ENCODE measurements around the gene SYNGR3. TPM values are rescaled to one million over a fixed set of nuclear protein-coding genes. Genes with fewer than 3 reads are reported as not detected.

SYNGR3 gene
- total RNA-seq, 1 donor from 2014 or later, result 8.3 TPM

DNA sequence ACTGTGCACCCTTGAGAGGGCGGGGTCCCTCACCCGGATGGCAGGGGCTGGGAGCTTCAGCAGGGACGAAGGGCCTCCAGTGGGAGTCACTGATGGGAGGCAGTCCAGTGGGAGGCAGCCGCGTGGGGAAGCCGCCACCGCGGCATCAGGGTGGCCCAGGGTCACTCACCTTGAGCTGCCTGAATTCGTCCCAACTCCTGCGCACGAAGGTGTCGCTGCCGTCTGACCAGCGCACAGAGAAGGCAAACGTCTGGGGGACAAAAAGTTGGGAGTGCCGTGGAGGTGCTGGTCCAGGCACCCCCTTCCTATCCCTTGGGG lies 9.0 kb upstream of the SYNGR3 start:
- Histone ChIP-seq H3K9me3 (no peaks in the 10 kb centered on the region), H3K4me3 (no peak overlapping the region), H3K4me1 (peaks cover 30% of the 10 kb centered on the region), H3K36me3 (peaks cover 0 to 28% of the 10 kb centered on the region in 2 donors), H3K27me3 (no peaks in the 10 kb centered on the region), H3K27ac (no peak overlapping the region)
- TF ChIP-seq POLR2A (IDR thresholded peaks at IDR 0.05) (no peak), POLR2AphosphoS5 (IDR thresholded peaks at IDR 0.05; ENCODE audit: insufficient read depth in 1 of 2, low read depth in 1 of 2) (no peak)
- TF ChIP-seq, protein P1, sequence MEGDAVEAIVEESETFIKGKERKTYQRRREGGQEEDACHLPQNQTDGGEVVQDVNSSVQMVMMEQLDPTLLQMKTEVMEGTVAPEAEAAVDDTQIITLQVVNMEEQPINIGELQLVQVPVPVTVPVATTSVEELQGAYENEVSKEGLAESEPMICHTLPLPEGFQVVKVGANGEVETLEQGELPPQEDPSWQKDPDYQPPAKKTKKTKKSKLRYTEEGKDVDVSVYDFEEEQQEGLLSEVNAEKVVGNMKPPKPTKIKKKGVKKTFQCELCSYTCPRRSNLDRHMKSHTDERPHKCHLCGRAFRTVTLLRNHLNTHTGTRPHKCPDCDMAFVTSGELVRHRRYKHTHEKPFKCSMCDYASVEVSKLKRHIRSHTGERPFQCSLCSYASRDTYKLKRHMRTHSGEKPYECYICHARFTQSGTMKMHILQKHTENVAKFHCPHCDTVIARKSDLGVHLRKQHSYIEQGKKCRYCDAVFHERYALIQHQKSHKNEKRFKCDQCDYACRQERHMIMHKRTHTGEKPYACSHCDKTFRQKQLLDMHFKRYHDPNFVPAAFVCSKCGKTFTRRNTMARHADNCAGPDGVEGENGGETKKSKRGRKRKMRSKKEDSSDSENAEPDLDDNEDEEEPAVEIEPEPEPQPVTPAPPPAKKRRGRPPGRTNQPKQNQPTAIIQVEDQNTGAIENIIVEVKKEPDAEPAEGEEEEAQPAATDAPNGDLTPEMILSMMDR (IDR thresholded peaks at IDR 0.05), result no peak
- intact Hi-C loops (cut with DNase I), result no loop called here
- no peak for DNase-seq (ENCODE audit: extremely low spot score in 2 of 2)

DNA sequence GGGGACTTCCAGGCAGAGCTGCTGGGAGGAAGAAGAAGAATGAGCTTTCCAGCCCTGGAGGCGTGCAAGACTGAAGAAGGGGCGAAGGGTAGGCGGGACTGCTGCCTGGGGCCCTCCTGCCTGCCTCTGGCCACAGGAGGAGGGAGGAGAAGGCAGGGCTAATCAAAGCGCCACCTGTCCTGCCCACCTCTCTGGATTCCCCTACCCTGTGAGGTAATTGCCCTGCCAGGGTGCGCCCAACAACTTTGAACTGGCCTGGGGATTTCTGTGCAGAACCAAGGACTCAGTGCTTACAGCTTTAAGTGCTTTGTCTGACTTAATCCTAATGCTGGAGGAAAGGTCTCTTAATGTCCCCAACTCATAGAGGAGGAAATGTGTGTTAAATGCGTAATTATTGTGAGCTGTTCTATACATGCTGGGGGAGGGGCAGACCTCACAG lies 8.4 kb upstream of the SYNGR3 start, which contains the start of gene NOXO1:
NOXO1 (minus strand) TSS at position 72 of the 439 bp plus-strand sequence. CDS start 290 bp downstream, outside the sequence.
- peaks cover 30% of the 10 kb centered on the region for H3K4me1 ChIP-seq
- peak within 1 kb of the TSS in 1 of 2 donors; percentile 26 for H3K4me3 ChIP-seq
- no peak within 1 kb of the TSS for H3K27ac ChIP-seq
- no peak for DNase-seq (ENCODE audit: extremely low spot score in 2 of 2)
- no peaks in the 10 kb centered on the region for H3K9me3 ChIP-seq
- no peaks in the 10 kb centered on the region for H3K27me3 ChIP-seq
- intact Hi-C loops (cut with DNase I), result no loop called here
- H3K36me3 ChIP-seq, result peaks cover 0 to 28% of the 10 kb centered on the region in 2 donors
- TF ChIP-seq POLR2A (IDR thresholded peaks at IDR 0.05) (no peak), POLR2AphosphoS5 (IDR thresholded peaks at IDR 0.05; ENCODE audit: insufficient read depth in 1 of 2, low read depth in 1 of 2) (no peak)
- TF ChIP-seq, protein P1 (IDR thresholded peaks at IDR 0.05), result no peak

DNA sequence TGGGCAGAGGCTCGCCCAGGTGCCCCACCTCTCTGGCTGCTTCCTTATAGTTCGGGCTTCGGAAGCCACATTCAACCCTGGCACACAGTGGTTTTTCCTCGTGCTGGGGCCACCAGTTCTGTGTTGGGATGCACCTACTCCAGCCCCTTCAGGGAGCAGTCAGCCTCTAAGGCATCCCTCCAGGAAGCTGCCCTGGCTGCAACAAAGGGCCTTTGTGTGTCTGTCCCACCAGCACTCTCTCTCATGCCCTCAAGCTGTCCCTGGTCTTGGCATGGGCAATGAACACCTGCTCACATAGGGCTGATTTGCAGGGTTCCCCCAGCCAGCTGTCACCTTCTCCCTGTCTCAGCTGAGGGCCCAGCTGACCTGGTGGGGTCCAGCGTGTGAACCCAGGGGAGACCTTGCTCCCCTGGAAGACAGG lies 7.7 kb upstream of the SYNGR3 start:
- Histone ChIP-seq H3K4me3 (no peak overlapping the region), H3K36me3 (peaks cover 0 to 27% of the 10 kb centered on the region in 2 donors), H3K4me1 (peaks cover 30% of the 10 kb centered on the region), H3K27me3 (no peaks in the 10 kb centered on the region), H3K9me3 (no peaks in the 10 kb centered on the region), H3K27ac (no peak overlapping the region)
- no peak for DNase-seq (ENCODE audit: extremely low spot score in 2 of 2)
- TF ChIP-seq, protein P1 (IDR thresholded peaks at IDR 0.05), result no peak
- TF ChIP-seq POLR2A (IDR thresholded peaks at IDR 0.05), result no peak
- no peak for TF ChIP-seq POLR2AphosphoS5 (IDR thresholded peaks at IDR 0.05; ENCODE audit: insufficient read depth in 1 of 2, low read depth in 1 of 2)
- intact Hi-C loops (cut with DNase I), result no loop called here

- H3K4me1 ChIP-seq, result peaks cover 30% of the 10 kb centered on the region
- DNase-seq (ENCODE audit: extremely low spot score in 2 of 2), result no peak
- no peaks in the 10 kb centered on the region for H3K9me3 ChIP-seq
- peaks cover 0 to 18% of the 10 kb centered on the region in 2 donors for H3K36me3 ChIP-seq
- intact Hi-C loops (cut with DNase I), result no loop called here
- peak overlapping the region; percentile 59 to 87 for H3K4me3 ChIP-seq
- no peak for TF ChIP-seq POLR2AphosphoS5 (IDR thresholded peaks at IDR 0.05; ENCODE audit: insufficient read depth in 1 of 2, low read depth in 1 of 2)
- TF ChIP-seq, protein P1 (IDR thresholded peaks at IDR 0.05), result no peak
- no peak for TF ChIP-seq POLR2A (IDR thresholded peaks at IDR 0.05)
- no peak overlapping the region for H3K27ac ChIP-seq
- no peaks in the 10 kb centered on the region for H3K27me3 ChIP-seq
Measured at GRCh38 chr16:1982991-1983543, 6.7 kb upstream of the SYNGR3 start.

GRCh38 chr16:1983544-1984346 lies 6.0 kb upstream of the SYNGR3 start, which contains the start of gene GFER:
Gene GFER, plus strand, starts transcription at chr16:1984193. Its CDS starts 26 bp downstream, at chr16:1984219.
- peaks cover 30% of the 10 kb centered on the region for H3K4me1 ChIP-seq

More at GRCh38 chr16:1983544-1984346, 6.0 kb upstream of the SYNGR3 start, which contains the start of gene GFER:
- H3K9me3 ChIP-seq, result no peaks in the 10 kb centered on the region
- no peak for DNase-seq (ENCODE audit: extremely low spot score in 2 of 2)
- peak within 1 kb of the TSS; percentile 59 to 87 for H3K4me3 ChIP-seq
- TF ChIP-seq, protein P1 (IDR thresholded peaks at IDR 0.05), result peak in 2 of 3 experiments; percentile 3 to 6
- no peak for TF ChIP-seq POLR2A (IDR thresholded peaks at IDR 0.05)
- TF ChIP-seq POLR2AphosphoS5 (IDR thresholded peaks at IDR 0.05; ENCODE audit: insufficient read depth in 1 of 2, low read depth in 1 of 2), result peak in 1 of 2 donors; percentile 51
- peaks cover 0 to 13% of the 10 kb centered on the region in 2 donors for H3K36me3 ChIP-seq
- H3K27ac ChIP-seq, result peak within 1 kb of the TSS; percentile 53
- H3K27me3 ChIP-seq, result no peaks in the 10 kb centered on the region
- intact Hi-C loops (cut with DNase I), result no loop called here
